GM23338 (cell line): Measurements from ENCODE around the gene NCDN. TPM values are rescaled to one million over a fixed set of nuclear protein-coding genes. Genes with fewer than 3 reads are reported as not detected.

ENCODE experiments used
- ATAC-seq: fragments of 200-7000 bp; cut with Tn5 transposase; 3 replicates; pipeline ENCODE4 v1.9.1; 2020
- DNase-seq: peaks from one replicate; pipeline ENCODE4 v3.0.0-alpha.2; 2015; ENCODE audit warnings: low spot score
- H2AFZ ChIP-seq: fragments of 200-600 bp; sonication (generic); 2 replicates; pipeline ENCODE4 v1.8.0; 2016; ENCODE audit warnings: antibody characterized with exemption, mild to moderate bottlenecking, moderate library complexity
- H3F3A ChIP-seq: fragments of 200-600 bp; sonication (generic); replicated peaks from 2 replicates; pipeline ENCODE4 v1.8.0; 2017; ENCODE audit warnings: antibody characterized with exemption, mixed run types, low read depth
- H3K27ac ChIP-seq: fragments of 200-600 bp; sonication (generic); 2 replicates; pipeline ENCODE4 v1.6.1; 2016; ENCODE audit warnings: low read depth
- H3K27me3 ChIP-seq: fragments of 200-600 bp; sonication (generic); 2 replicates; pipeline ENCODE4 v1.8.0; 2016; ENCODE audit warnings: mild to moderate bottlenecking, mixed run types, moderate library complexity; ENCODE audit not compliant: insufficient read depth
- H3K36me3 ChIP-seq: fragments of 200-600 bp; sonication (generic); 2 replicates; pipeline ENCODE4 v1.8.0; 2016; ENCODE audit warnings: mild to moderate bottlenecking; ENCODE audit not compliant: insufficient read depth
- H3K4me1 ChIP-seq: fragments of 200-600 bp; sonication (generic); 2 replicates; pipeline ENCODE4 v1.8.0; 2016; ENCODE audit warnings: mild to moderate bottlenecking, moderate library complexity; ENCODE audit not compliant: insufficient read depth
- H3K4me2 ChIP-seq: fragments of 200-600 bp; sonication (generic); 2 replicates; pipeline ENCODE4 v1.7.1; 2017; ENCODE audit warnings: mixed run types
- H3K4me3 ChIP-seq: fragments of 200-600 bp; sonication (generic); 2 replicates; pipeline ENCODE4 v1.6.1; 2016; ENCODE audit warnings: mixed run types
- H3K79me2 ChIP-seq: fragments of 200-600 bp; sonication (generic); replicated peaks from 2 replicates; pipeline ENCODE4 v1.8.0; 2017; ENCODE audit warnings: mild to moderate bottlenecking; ENCODE audit not compliant: insufficient read depth
- H3K9me2 ChIP-seq: fragments of 200-600 bp; sonication (generic); 2 replicates; pipeline ENCODE4 v1.8.0; 2017; ENCODE audit not compliant: insufficient read depth
- H4K20me1 ChIP-seq: fragments of 200-600 bp; sonication (generic); replicated peaks from 2 replicates; pipeline ENCODE4 v1.8.0; 2017; ENCODE audit warnings: mild to moderate bottlenecking; ENCODE audit not compliant: insufficient read depth
- H3K27ac Mint-ChIP-seq: 2 replicates; pipeline ENCODE4 v1.8.0; 2020; ENCODE audit warnings: inconsistent platforms, mild to moderate bottlenecking, moderate library complexity, mixed read lengths
- H3K27me3 Mint-ChIP-seq: 3 replicates; pipeline ENCODE4 v1.8.0; 2022; ENCODE audit warnings: low read depth, mild to moderate bottlenecking, moderate library complexity, mixed read lengths, inconsistent platforms; ENCODE audit not compliant: insufficient read depth, poor library complexity
- H3K36me3 Mint-ChIP-seq: 3 replicates; pipeline ENCODE4 v1.8.0; 2021; ENCODE audit warnings: low read depth, mild to moderate bottlenecking, inconsistent platforms, moderate library complexity, mixed read lengths
- H3K4me1 Mint-ChIP-seq: 3 replicates; pipeline ENCODE4 v1.8.0; 2020; ENCODE audit warnings: mild to moderate bottlenecking, inconsistent platforms, mixed read lengths
- H3K4me3 Mint-ChIP-seq: 3 replicates; pipeline ENCODE4 v1.8.0; 2021; ENCODE audit warnings: moderate library complexity, mild to moderate bottlenecking, inconsistent platforms, mixed read lengths
- H3K9me3 Mint-ChIP-seq: 3 replicates; pipeline ENCODE4 v1.8.0; 2020; ENCODE audit warnings: moderate library complexity, mild to moderate bottlenecking, inconsistent platforms, mixed read lengths
- CREB1 ChIP-seq: fragments of 250-450 bp; sonication (Bioruptor Pico); IDR thresholded peaks from 2 replicates; pipeline ENCODE4 v1.5.0; 2020; ENCODE audit warnings: low read depth, mild to moderate bottlenecking, moderate library complexity
- CTCF ChIP-seq, 2 experiments: fragments of 200-600 bp in 1 of 2; sonication (generic) in 1 of 2; conservative IDR thresholded peaks; 2 replicates each; pipeline versions ENCODE4 v1.5.1 to v1.6.1; 2016 to 2017; ENCODE audit warnings: antibody characterized with exemption in 2 of 2, low read depth in 2 of 2, mild to moderate bottlenecking in 2 of 2, moderate library complexity in 1 of 2
- ETS1 ChIP-seq: IDR thresholded peaks from 2 replicates; pipeline ENCODE4 v1.6.1; 2016; ENCODE audit warnings: antibody characterized with exemption
- EZH2 ChIP-seq: fragments of 200-600 bp; sonication (generic); IDR thresholded peaks from one replicate; pipeline ENCODE4 v1.8.0; 2017; ENCODE audit warnings: antibody characterized with exemption, mild to moderate bottlenecking, low read depth; ENCODE audit not compliant: unreplicated experiment
- EZH2phosphoT487 ChIP-seq: fragments of 200-600 bp; sonication (generic); IDR thresholded peaks from one replicate; pipeline ENCODE4 v1.8.1; 2018; ENCODE audit warnings: antibody characterized with exemption; ENCODE audit not compliant: unreplicated experiment
- JUNB ChIP-seq: IDR thresholded peaks from one replicate; pipeline ENCODE4 v1.6.1; 2016; ENCODE audit warnings: antibody characterized with exemption; ENCODE audit not compliant: unreplicated experiment
- NANOG ChIP-seq: IDR thresholded peaks from 2 replicates; pipeline ENCODE4 v1.6.1; 2016; ENCODE audit warnings: antibody characterized with exemption, borderline replicate concordance
- POLR2AphosphoS5 ChIP-seq: IDR thresholded peaks from 2 replicates; pipeline ENCODE4 v1.6.1; 2016; ENCODE audit warnings: antibody characterized with exemption, low read depth
- REST ChIP-seq: IDR thresholded peaks from one replicate; pipeline ENCODE4 v1.6.1; 2018; ENCODE audit warnings: antibody characterized with exemption; ENCODE audit not compliant: unreplicated experiment
- STAT1 ChIP-seq: IDR thresholded peaks from one replicate; pipeline ENCODE4 v1.6.1; 2016; ENCODE audit warnings: antibody characterized with exemption; ENCODE audit not compliant: unreplicated experiment
- polyA plus RNA-seq: library from polyadenylated mRNA; unstranded; fragments of >200 nt; fragmentation: Nextera tagmentation; extraction: Ambion mirVana; gene quantifications from 2 replicates; pipeline ENCODE4 v1.2.1, GENCODE V29; 2016
- total RNA-seq: library from RNA; depleted of rRNA; stranded (reverse); fragments of >200 nt; shearing (Covaris generic); gene quantifications from 2 replicates; pipeline ENCODE4 v1.2.3, GENCODE V29; 2014

NCDN gene
- total and polyA plus RNA-seq, 2 experiments from 2014 or later, result 13.2 to 44.2 TPM

GRCh38 chr1:35594005-35594760, 36.6 kb downstream of the NCDN start:
- Mint-ChIP-seq H3K27ac (no peak overlapping the region), H3K4me3 (no peak overlapping the region), H3K36me3 (no peaks in the 10 kb centered on the region), H3K4me1 (no peaks in the 10 kb centered on the region), H3K27me3 (peaks cover 3% of the 10 kb centered on the region), H3K9me3 (0 out of 3 replicates have a peak, but pooled peaks cover 2% of the 10 kb centered on the region)
- no peak overlapping the region for H3K4me3 ChIP-seq
- H3K9me2 ChIP-seq, result no peaks in the 10 kb centered on the region
- H4K20me1 ChIP-seq, result no peaks in the 10 kb centered on the region; the same call in 1 of the 2 replicates
- H3K4me1 ChIP-seq, result no peaks in the 10 kb centered on the region
- no peaks in the 10 kb centered on the region for H3K79me2 ChIP-seq
- DNase-seq (no peak), ATAC-seq (no peak)
- H3K27ac ChIP-seq, result no peak overlapping the region
- H2AFZ ChIP-seq, result no peak overlapping the region
- H3K36me3 ChIP-seq, result no peaks in the 10 kb centered on the region
- H3K27me3 ChIP-seq, result no peaks in the 10 kb centered on the region
- TF ChIP-seq EZH2phosphoT487 (no peak), NANOG (no peak), REST (no peak), EZH2 (no peak), CTCF (conservative IDR thresholded peaks at IDR 0.05; ENCODE audit: low read depth in 2 of 2) (no peak), ETS1 (no peak), CREB1 (CRISPR knock-in tag) (no peak), STAT1 (no peak), JUNB (no peak), POLR2AphosphoS5 (no peak)
- no peaks in the 10 kb centered on the region for H3F3A ChIP-seq
- no peak overlapping the region for H3K4me2 ChIP-seq
